Stimulated activated CD4-positive, alpha-beta T cell treated with anti-CD3 and anti-CD28 coated beads, Interleukin-12 subunit alpha, Interleukin-12 subunit beta, amount 100 ng/mL, for 4 hours (primary cell): ENCODE results near the gene RGS18.
"Not testable (repeated sequence)": the region's sequence is repeated elsewhere in the genome, so short reads cannot be mapped to it uniquely, and the experiment has no call there.

ENCODE experiments used
- DNase-seq: peaks from one replicate; pipeline ENCODE4 v3.0.0-alpha.2; 2020

Gene RGS18, protein sequence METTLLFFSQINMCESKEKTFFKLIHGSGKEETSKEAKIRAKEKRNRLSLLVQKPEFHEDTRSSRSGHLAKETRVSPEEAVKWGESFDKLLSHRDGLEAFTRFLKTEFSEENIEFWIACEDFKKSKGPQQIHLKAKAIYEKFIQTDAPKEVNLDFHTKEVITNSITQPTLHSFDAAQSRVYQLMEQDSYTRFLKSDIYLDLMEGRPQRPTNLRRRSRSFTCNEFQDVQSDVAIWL

DNA sequence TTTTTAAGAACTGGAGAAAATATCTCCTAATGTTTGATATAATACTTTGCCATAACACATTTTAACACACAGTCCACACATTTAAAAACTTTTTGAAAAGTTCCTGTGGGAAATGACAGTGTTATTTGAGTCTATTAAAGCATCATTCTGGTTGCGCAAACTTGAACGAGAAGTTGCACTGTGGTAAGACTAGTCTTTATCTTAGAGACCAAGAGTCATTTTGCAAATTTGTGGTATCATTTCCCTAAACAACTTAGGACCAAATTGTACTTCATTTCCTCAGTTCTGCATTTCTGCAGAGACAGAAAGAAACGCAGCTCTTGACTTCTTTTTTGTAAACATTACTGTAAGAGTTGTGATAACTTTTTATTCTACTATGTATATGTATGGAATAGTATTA lies at the start of gene RGS18:
RGS18 (plus strand) TSS at position 282 of the 400 bp plus-strand sequence. CDS start 176 bp downstream, outside the sequence.
- no peak for DNase-seq

DNA sequence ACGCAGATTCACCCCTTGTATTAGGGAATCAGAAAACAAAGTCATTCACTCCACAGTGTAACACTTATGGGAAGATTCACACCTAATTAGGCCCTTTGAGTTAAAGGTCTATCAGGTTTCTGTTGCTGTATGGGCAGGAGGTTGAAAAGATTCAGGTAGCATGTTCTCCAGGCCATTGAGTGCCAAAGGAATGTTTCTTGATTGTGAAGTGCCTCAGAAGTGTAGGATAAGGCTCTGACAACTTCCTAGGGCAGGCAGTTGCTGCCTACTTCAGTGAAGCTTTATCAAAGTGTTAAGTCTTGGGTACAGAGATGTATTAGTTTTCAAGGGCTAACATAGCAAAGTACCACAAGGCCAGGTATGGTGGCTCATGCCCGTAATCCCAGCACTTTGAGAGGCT lies 48.7 kb upstream of the RGS18 start:
- DNase-seq, result no peak

DNA sequence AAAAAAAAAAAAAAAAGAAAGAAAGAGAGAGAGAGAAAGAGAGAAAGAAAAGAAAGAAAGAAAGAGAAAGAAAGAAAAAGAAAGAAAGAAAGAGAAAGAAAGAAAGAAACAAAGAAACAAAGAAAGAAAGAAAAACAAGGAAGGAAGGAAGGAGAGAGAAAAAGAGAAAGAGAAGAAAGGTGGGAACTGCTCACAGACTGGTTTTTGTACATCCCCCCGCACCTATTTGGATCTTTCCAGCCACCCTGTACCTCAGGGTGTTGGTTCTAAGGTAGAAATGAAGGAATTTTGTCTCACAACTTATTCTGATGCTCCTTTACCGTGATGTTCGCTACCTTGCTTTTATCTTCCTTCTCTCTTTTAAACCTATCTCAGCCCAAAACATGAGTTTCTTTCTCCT lies 43.3 kb upstream of the RGS18 start:
- DNase-seq, result no peak

DNA sequence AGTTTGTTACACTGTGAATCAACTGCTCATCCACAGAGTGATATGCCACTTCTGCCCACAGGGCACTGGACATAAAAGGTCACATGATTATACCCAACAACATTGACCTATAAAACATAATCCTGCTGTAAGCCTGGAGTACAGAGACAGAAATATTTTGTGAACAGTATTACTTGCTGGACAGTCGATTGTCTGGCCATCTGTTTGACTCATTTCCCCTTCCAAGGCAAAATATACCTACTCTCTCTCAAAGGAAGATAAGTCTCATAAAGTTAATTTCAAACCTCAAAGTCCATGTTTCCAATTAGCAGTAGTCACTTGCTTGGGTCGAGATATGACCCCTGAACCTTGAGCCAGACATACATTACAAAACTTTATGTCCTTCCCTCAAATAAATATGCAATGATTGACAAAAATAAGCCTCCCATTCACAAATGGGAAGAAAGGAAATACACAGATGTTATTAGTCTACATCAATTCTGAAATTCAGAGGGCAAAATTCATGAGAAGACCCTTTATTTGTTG lies 39.3 kb upstream of the RGS18 start:
- DNase-seq, result no peak

DNA sequence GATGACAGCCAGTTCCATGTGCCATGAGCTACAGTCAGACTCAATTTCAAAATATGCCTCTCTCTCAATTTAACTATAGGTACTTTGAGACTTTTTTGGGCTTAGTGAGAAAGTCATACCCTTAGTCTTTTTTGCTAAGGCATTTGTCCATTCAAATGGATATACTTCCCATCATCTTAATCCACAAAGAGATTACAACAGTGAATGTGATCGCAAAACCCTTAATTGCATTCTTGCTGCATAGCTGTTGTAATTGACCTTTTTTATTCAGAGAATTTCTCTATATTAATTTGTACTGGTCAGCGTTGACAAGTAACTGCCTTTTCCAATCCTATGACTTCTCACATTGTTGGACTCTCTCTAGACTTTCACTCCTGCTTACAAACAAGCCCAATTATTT lies 38.6 kb upstream of the RGS18 start:
- DNase-seq, result no peak

DNA sequence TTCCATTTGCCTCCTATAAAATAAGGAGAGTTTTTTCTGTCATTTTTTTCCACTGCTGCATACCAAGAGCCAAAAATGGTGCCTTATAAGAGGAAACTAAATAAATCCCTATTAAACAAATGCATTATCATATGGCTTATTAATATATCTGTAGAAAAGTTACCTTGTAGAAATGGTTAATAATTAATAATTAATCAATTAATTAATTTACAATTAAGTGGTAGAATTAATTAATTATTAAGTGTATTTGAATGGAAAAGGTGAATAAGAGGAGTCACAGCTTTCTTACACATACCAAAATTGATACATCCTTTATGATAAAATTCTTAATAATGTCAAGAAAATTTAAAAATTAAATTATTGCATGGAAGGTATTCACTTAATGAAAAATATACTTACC lies 35.6 kb upstream of the RGS18 start:
- DNase-seq, result no peak

DNA sequence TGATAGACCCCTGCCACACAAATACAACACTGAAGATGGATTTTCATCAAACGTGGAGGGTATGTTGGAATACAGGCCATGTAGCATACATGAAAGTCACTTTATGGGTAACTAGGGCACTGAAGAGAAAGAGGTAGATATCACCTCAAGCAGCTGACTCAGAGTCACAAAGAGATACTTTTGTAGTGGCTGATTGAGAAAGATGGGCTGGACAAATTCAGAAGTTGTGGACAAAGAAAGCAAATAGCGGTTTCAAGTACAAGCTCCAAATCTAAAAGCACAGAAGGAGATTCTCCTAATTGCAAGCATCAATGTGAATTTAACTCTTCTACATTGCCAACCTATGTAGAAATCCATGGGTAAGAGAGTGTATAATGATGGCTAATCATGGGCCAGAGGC lies 35.0 kb upstream of the RGS18 start:
- no peak for DNase-seq

DNA sequence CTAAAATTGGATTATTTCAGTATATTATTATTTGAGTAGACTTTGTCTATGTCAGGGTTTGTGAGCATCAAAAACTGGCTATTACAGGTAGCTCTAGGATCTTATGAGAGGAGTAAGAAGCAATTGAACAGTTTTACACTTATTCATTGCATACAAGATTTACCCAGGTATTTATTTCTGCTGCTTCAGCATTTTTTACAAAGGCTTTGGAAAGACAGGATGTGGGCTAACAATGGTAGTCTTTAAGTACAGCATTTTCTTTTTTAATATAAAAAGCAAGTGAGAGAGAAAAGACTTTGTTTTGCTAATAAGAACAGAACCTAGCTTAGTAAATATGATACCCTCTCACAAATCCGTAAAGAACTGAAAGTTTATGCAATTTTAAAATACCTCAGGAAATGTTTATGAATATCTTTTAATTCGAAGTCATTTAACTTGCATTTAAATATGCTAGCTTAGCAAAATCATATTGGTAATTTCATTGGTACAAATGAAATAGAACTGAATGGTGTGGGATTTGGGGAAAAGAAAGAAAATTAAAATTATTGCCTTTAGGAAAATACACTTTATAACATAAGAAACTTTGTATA lies 32.1 kb upstream of the RGS18 start:
- no peak for DNase-seq

DNA sequence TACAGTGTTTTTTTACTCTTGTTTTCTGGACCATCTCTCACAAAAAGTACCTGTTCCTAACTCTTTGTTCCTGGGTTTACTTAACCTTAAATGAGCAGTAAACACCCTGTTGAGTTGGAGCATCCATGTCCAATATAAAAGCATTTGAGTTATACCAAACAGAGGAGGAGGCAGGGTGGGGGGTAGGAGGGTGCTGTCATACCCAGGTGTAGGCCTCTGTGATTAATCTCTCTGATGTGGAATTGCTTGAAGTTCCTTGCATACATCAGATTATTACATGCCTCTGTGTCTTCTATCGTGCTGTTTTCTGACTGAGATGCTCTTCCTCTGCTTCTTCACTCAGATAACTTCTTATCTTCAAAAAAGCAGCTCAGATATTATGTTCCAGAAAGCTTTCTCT lies 28.1 kb upstream of the RGS18 start:
- no peak for DNase-seq

DNA sequence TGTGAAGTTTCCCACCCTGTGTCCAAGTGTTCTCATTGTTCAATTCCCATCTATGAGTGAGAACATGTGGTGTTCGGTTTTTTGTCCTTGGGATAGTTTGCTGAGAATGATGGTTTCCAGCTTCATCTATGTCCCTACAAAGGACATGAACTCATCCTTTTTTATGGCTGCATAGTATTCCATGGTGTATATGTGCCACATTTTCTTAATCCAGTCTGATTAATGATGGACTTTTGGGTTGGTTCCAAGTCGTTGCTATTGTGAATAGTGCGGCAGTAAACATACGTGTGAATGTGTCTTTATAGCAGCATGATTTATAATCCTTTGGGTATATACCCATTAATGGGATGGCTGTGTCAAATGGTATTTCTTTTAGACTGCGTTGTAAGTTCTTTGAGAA lies 27.4 kb upstream of the RGS18 start:
- not testable (repeated sequence) for DNase-seq

DNA sequence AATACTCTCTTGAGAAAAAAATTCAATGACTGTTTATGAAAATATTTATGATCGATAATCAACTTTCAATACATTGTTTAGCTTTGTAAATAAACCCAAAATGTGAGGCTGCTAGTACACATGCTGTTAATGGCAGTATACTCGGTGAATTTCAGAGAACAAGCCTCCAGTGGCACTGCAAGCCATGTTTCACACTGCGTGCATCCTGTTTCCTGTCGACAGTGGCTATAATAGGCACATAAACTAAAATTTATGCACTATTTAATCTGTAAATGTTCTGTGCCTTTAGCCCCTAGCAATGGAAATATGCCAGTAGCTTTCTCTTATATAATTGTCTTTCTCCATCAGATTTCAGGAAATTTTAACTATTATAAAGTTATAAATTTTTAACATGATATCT lies 26.3 kb upstream of the RGS18 start:
- DNase-seq, result no peak

DNA sequence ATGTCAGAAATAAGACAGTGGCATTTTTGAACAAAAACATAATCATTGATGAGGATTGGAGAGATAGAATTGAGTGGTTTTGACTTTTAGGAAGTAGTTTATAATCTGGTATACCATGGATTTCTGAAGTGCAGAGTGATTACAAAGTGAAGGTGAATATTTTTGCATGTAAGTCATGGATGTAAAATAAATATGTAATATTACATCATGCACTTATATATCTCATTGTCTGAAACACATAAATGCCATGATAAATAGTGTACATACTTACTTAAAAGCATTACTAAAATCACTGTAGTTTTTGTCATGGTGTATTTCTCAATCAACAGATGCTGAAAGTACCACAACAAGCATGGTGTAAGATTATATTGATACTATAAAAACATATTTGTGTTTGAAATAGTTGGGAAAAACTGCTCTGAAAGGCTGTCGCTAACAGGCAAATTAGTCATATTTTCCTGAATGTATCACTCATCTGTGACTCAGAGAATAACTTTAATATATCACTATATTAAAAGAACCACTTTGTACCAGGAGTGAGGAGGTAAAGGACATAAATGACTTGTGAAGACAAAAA lies 24.8 kb upstream of the RGS18 start:
- no peak for DNase-seq

DNA sequence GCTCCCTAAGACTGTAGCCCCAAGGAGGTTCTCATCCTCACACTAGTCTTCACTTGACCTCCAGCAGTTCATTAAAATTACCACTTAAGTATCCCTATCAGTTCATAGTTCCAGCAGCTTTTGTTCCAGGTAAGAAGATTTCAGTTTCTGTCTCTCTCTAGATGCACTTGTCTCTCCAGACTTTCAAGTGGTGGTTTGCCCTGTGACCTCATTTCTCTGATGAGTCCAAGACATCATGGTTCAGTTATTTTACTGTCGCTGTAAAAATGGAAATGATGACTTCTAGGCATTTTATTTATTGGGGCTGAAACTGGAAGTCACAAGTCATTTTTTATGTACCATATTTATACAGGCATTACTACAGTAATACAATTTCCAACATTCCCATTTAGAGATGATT lies 17.9 kb upstream of the RGS18 start:
- no peak for DNase-seq

DNA sequence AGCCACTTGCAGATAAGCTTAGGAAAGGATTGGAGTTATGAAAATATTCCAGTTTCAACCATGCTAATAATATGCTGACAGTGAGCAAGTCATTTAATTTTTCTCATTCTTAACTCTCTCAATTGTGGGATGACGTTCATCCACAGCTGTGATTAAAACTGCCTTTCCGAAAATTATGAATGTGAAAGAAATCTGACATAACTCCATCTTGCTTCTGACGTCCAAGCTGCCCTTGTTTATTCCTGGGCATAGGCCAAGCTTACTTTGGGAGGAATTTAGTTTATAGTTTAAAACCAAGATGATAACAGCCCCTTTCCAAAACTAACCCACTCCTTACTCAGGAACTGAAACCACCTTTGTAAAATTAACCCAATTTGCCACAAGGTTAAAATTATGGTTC lies 11.0 kb upstream of the RGS18 start:
- DNase-seq, result no peak

DNA sequence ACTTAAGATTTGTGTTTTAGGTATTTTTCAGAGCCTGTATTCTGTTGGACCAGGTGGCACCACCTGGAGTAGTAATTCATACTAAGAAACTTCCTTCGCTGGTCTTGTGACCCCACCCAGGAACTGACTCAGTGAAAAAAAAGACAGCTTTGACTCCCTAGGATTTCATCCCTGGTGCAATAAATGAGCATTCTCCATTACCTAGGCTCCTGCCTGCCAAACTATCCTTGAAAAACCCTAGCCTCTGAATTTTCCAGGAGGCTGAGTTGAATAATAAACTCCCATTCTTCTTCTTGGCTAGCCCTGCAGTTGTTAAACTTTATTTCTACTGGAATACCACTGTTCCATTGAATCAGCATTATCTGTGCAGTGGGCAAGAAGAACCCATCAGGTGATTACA lies 10.6 kb upstream of the RGS18 start:
- DNase-seq, result no peak

DNA sequence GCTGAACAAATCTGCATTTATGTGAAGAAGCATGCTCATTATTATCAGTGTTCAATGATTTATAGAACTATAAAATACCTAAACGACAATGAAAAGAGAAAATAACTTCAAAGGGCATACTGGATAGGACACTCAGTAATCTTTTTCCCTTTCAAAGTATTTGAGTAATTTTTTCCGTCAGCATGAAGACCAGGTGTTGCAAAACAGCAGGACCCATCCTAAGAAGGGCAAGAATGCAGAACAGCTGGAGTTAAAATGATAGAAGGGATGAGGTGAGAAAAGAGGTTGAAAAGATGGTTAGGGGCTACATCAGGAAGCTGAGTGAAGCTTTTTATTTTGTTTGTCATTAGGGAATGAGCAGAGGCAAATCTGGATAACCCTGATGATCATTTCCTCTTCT lies 7.1 kb upstream of the RGS18 start:
- DNase-seq, result no peak

DNA sequence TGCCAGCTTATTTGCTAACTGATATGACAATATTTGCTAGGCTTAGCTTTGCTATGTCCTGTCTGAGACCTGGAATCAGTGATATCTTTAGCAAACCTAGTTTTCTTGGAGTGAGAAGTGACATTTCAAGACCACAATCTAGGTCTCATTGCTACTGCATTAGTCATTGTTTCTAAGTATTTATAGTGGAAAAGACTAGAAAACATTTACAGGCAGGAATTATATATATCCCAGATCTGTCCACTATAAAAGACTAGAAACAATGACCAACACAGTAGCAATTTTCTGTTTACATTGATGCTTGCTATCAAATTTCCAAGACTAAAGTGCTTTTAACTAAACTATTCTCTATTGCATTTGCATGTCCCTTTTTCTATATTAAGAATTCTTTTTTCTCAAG lies 5.0 kb upstream of the RGS18 start:
- DNase-seq, result no peak

DNA sequence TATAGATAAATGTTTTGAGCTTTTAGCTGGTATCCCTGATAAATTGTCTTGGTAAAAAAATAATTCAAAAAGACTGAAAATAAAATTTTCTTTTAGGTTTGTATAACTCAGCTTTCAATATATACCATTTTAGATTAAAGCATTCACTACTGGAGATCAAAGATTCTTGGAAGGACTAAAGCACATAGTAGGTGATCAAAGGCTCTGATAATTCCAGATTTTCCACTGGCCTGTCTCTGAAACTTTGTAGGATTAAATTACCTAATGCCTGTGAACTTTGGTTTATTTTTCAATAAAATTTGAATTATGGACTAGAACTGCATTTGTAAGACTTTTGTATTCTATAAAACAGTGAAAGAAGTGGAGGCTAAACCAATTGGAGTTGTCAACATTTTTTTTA lies 1.2 kb upstream of the RGS18 start:
- DNase-seq, result no peak

DNA sequence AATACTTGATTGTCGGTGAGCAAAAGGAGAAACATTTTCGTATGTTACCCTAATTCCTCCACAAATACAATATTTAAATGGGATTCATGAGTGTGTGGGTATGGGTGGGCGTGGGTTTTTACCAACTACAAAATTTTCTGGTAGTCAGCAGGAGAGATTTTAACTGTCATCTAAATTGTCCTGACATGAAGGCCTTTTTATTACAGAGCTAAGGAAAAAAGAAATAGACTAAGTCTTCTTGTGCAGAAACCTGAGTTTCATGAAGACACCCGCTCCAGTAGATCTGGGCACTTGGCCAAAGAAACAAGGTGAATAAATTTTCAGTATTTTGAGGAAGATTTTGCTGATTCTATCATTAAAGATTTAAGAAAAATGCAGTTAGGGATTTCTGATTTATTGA lies 752 bp downstream of the RGS18 start:
- DNase-seq, result no peak

DNA sequence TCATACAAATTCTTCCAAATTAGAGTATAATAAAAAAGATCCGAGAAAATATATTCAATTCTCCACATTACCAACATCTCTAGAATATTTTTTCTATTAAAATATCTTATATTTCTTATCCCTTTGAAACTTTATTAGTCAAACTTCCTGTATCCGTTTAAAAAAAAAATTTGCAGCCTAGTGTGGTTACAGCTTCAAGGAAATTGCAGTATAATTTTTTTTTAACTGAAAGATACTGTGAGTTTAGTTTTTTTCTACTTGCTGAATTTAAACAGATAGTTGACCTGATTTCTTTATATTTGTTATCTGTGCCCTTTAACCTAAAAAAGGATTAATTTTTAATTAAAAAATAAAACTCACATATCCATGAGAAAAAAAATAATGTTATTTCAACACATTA lies 1.5 kb downstream of the RGS18 start:
- DNase-seq, result no peak

DNA sequence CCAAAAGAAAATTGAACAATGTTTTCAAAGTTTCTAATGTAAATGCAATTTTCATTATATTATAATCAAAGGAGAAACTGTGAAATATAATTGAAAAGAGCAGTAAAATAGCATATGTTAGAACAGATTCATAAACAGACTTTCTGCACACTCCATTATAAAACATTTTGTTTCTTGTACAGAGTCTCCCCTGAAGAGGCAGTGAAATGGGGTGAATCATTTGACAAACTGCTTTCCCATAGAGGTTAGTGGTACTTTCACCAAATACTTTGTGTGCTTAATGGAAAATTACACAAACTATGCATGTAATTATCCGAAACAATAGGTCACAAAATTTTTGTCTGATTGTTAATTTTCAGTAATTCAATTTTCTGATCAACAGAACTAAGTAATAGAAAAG lies 1.9 kb downstream of the RGS18 start:
- no peak for DNase-seq

DNA sequence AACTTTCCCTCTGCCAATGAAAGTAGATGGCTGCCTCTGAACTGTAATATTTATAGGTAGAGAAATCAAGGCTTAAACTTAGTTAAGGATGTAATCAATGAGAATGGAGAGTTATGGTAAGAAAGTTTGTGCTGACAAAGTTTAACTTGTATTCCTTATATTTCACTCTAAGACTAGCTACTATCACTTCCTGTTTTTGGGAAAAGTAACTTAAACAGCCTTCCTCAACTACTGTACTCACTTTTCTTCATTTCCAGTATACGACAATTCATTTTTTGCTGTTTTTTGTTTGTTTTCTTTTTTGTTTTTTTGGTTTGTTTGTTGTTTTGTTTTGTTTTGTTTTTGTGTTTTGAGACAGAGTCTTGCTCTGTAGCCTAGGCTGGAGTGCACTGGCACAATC lies 3.7 kb downstream of the RGS18 start:
- no peak for DNase-seq

DNA sequence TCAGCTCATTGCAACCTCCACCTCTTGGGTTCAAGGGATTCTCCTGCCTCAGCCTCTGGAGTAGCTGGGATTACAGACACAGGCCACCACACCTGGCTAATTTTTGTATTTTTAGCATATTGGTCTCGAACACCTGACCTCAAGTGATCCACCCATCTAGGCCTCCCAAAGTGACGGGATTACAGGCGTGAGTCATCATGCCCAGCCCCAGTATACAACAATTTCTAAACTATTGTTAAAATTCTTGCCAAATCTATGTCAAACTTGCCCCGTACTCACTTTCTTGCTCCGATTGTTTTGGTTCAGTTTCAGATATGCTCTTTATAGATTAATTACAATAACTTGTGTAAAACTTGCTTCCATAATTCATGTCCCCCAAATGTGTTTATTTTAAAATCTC lies 4.1 kb downstream of the RGS18 start:
- DNase-seq, result no peak

DNA sequence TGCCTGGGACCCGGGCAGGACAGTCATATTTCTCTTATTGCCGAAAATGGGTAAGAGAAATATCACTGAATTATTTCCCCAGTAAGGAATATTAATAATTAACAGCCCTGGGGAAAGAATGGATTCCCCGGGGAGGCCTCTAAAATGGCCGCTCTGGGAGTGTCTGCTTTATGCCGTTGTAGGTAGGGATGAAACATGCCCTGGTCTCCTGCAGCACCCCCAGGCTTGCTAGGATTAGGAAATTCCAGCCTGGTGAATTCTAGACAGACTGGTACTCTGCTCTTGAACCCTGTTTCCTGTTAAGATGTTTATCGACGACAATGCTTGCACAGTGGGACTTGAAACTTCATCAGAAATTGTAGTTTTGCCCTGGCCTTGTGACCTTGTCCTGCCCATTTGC lies 6.7 kb downstream of the RGS18 start:
- DNase-seq, result not testable (repeated sequence)

DNA sequence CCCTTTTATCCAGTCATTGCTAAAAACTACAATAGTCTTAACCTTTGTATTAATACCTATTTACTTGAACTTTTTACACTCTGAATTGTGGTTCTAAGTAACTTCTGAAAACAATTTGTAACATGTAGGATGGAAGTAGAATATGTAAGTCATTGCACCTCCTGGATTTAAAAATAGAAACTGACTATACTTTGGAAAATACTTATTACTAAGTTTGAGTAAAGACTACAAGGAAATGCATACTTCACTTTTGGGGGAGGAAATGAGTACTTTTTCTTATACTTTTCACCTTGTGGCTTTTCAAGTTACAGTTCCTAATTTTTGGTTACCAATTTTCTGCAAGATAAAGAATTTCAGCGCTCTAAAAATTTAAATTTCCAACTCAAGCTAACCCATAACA lies 8.7 kb downstream of the RGS18 start:
- DNase-seq, result no peak
